ENCODE measurements around the gene MYT1.

DNA sequence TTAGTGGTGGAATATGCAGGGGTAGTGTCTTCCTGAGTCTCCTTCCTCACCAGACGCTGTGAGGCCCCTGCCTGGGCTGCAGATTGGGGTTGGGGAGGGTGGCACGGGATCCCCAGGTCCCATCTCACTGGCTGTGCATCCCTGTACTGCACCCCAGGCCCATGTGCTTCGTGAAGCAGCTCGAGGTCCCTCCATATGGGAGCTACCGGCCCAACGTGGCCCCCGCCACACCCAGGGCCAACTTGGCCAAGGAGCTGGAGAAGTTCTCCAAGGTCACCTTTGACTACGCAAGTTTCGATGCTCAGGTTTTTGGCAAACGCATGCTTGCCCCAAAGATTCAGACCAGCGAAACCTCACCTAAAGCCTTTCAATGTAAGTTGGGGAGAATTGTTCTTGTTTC lies 52.7 kb downstream of the MYT1 start:
- TF ChIP-seq, protein P1, sequence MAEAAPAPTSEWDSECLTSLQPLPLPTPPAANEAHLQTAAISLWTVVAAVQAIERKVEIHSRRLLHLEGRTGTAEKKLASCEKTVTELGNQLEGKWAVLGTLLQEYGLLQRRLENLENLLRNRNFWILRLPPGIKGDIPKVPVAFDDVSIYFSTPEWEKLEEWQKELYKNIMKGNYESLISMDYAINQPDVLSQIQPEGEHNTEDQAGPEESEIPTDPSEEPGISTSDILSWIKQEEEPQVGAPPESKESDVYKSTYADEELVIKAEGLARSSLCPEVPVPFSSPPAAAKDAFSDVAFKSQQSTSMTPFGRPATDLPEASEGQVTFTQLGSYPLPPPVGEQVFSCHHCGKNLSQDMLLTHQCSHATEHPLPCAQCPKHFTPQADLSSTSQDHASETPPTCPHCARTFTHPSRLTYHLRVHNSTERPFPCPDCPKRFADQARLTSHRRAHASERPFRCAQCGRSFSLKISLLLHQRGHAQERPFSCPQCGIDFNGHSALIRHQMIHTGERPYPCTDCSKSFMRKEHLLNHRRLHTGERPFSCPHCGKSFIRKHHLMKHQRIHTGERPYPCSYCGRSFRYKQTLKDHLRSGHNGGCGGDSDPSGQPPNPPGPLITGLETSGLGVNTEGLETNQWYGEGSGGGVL (CRISPR knock-in tag; IDR thresholded peaks at IDR 0.05) = no peak
- TF ChIP-seq, protein P2, sequence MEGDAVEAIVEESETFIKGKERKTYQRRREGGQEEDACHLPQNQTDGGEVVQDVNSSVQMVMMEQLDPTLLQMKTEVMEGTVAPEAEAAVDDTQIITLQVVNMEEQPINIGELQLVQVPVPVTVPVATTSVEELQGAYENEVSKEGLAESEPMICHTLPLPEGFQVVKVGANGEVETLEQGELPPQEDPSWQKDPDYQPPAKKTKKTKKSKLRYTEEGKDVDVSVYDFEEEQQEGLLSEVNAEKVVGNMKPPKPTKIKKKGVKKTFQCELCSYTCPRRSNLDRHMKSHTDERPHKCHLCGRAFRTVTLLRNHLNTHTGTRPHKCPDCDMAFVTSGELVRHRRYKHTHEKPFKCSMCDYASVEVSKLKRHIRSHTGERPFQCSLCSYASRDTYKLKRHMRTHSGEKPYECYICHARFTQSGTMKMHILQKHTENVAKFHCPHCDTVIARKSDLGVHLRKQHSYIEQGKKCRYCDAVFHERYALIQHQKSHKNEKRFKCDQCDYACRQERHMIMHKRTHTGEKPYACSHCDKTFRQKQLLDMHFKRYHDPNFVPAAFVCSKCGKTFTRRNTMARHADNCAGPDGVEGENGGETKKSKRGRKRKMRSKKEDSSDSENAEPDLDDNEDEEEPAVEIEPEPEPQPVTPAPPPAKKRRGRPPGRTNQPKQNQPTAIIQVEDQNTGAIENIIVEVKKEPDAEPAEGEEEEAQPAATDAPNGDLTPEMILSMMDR (IDR thresholded peaks at IDR 0.05 in 2 of 3, conservative IDR thresholded peaks at IDR 0.05 in 1 of 3; ENCODE audit: insufficient read depth in 2 of 3, low read depth in 1 of 3, low read length in 3 of 3) = no peak
